Lower leg skin (tissue), 3 donors: Measurements from ENCODE around the gene DGKQ.

Experiments
- CTCF ChIP-seq, 3 donors: fragments of 450-650 bp; IDR thresholded peaks; one replicate each; pipeline ENCODE4 v1.5.1; 2016; ENCODE audit warnings: antibody characterized with exemption in 3 of 3, mild to moderate bottlenecking in 3 of 3, moderate library complexity in 2 of 3
- POLR2A ChIP-seq, 2 donors: fragments of 450-650 bp; IDR thresholded peaks; one replicate each; pipeline ENCODE4 v1.6.1; 2016 to 2017; ENCODE audit warnings: antibody characterized with exemption in 2 of 2, mild to moderate bottlenecking in 1 of 2, moderate library complexity in 1 of 2

- TF ChIP-seq CTCF (IDR thresholded peaks at IDR 0.05) (no peak), POLR2A (IDR thresholded peaks at IDR 0.05) (no peak)
These were observed 46.5 kb upstream of the DGKQ start for GRCh38 chr4:1019729-1020470.
